Heart left ventricle (tissue), 13 donors: ENCODE measurements around the gene PLEKHA7.

Source experiments
- CTCF ChIP-seq, 12 donors: fragments of 200-600 bp; sonication (generic) in 4 of 12; IDR thresholded peaks; one replicate each; pipeline versions ENCODE4 v1.5.0 to v1.8.0; 2018 to 2022; ENCODE audit warnings: antibody characterized with exemption in 12 of 12, mild to moderate bottlenecking in 5 of 12
- POLR2A ChIP-seq, 2 donors: fragments of 450-650 bp; IDR thresholded peaks; one replicate each; pipeline ENCODE4 v1.6.1; 2017; ENCODE audit warnings: antibody characterized with exemption in 2 of 2, mild to moderate bottlenecking in 2 of 2, moderate library complexity in 2 of 2
- donor health status: ischemic (EF 13 %, LVEDD 7.1; RV severe dilation, severe dysfunction).
- donor health status: DM: no; HTN: yes; CAD: no.
- donor health status: DM: no; HTN: no; CAD: no.
- donor health status: ischemic (EF 25% LVEDD 6.9; RV normal size, moderate dysfunction).
- donor health status: ischemic (EF 25% LVEDD 5.7; RV mildly dilated, moderate dysfunction).
- donor health status: ischemic (EF 35%, LVEDD 5.7; RV mildly dilated, moderate dysfunction).
- donor health status: nonischemic (EF 11% LVEDD 7.7; RV severe dilation, severe dysfunction).
- donor health status: DM: yes; HTN: yes; CAD: no.
- donor health status: PGD.
- donor health status: ischemic (EF 29% LVEDD 5.4; RV normal size, mild dysfunction).
- donor health status: nonischemic (EF 23%, LVEDD 6.1; RV moderate dilation, normal function).

- TF ChIP-seq CTCF (IDR thresholded peaks at IDR 0.05) (no peak), POLR2A (IDR thresholded peaks at IDR 0.05) (no peak)
Observed at GRCh38 chr11:16778286-16778685, 235.9 kb downstream of the PLEKHA7 start.
